HEK293 (cell line): ENCODE measurements around the gene SH3RF3.

Experiments used
- CTCF ChIP-seq: fragments of 450-650 bp; formaldehyde crosslinking; IDR thresholded peaks from 2 replicates; pipeline ENCODE4 v1.5.1; 2016; ENCODE audit warnings: missing biosample characterization, missing genetic modification characterization
- PRDM4 ChIP-seq: fragments of 450-650 bp; formaldehyde crosslinking; IDR thresholded peaks from 2 replicates; pipeline ENCODE4 v1.5.1; 2017; ENCODE audit warnings: missing biosample characterization, missing genetic modification characterization
- SP2 ChIP-seq: fragments of 450-650 bp; formaldehyde crosslinking; IDR thresholded peaks from 2 replicates; pipeline ENCODE4 v1.5.1; 2016; ENCODE audit warnings: missing biosample characterization, missing genetic modification characterization
- ZNF121 ChIP-seq: fragments of 450-650 bp; formaldehyde crosslinking; IDR thresholded peaks from 2 replicates; pipeline ENCODE4 v1.5.1; 2016; ENCODE audit warnings: missing biosample characterization, missing genetic modification characterization
- ZNF266 ChIP-seq: fragments of 450-650 bp; formaldehyde crosslinking; IDR thresholded peaks from 2 replicates; pipeline ENCODE4 v1.5.1; 2016; ENCODE audit warnings: missing biosample characterization, missing genetic modification characterization, low read depth
- TF ChIP-seq, protein P1 (sequence below): fragments of 450-650 bp; formaldehyde crosslinking; IDR thresholded peaks from 2 replicates; pipeline ENCODE4 v1.5.1; 2016; ENCODE audit warnings: missing biosample characterization, missing genetic modification characterization, low read depth

DNA sequence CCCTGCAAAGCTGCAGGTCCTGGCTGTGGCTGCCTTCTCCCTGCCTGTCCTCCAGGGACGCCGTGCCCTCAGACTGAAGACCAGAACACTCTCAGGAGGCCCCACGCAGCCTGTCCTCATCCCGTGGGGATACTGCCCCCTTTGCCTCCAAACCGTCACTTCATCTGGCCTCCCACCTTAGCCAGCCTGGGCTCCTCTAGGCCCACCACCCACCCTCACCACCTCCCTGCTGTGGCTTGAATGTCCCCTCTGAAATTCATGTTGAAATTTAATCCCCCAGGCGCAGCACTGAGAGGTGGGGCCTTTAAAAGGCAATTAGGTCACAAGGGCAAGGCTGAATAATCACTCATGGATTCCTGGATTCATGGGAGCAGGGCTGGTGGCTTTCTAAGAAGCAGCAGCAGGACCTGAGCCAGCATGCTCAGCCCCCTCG lies 286.6 kb downstream of the SH3RF3 start:
- TF ChIP-seq CTCF (tag by site-specific recombination) (no peak), PRDM4 (tag by site-specific recombination) (no peak), ZNF266 (tag by site-specific recombination) (no peak), SP2 (no peak), ZNF121 (tag by site-specific recombination) (no peak)
- TF ChIP-seq, protein P1, sequence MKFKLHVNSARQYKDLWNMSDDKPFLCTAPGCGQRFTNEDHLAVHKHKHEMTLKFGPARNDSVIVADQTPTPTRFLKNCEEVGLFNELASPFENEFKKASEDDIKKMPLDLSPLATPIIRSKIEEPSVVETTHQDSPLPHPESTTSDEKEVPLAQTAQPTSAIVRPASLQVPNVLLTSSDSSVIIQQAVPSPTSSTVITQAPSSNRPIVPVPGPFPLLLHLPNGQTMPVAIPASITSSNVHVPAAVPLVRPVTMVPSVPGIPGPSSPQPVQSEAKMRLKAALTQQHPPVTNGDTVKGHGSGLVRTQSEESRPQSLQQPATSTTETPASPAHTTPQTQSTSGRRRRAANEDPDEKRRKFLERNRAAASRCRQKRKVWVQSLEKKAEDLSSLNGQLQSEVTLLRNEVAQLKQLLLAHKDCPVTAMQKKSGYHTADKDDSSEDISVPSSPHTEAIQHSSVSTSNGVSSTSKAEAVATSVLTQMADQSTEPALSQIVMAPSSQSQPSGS (tag by site-specific recombination): no peak
